K562 (cell line): ENCODE measurements around the gene CELSR2. TPM values are rescaled to one million over a fixed set of nuclear protein-coding genes. Genes with fewer than 3 reads are reported as not detected.

Experiments
- CSDE1 ChIP-seq, 2 experiments: fragments of 450-650 bp; IDR thresholded peaks; 2 replicates each; pipeline ENCODE4 v1.6.1; 2016; ENCODE audit warnings: mild to moderate bottlenecking in 1 of 2
- EP300 ChIP-seq: IDR thresholded peaks from 2 replicates; pipeline ENCODE4 v1.6.1; 2012; ENCODE audit warnings: low read length, improper control_type of control experiment
- ERF ChIP-seq: fragments of 450-650 bp; formaldehyde crosslinking; IDR thresholded peaks from 2 replicates; pipeline ENCODE4 v1.4.0; 2020; ENCODE audit warnings: mild to moderate bottlenecking, mixed read lengths
- ETS1 ChIP-seq: conservative IDR thresholded peaks from 2 replicates; pipeline ENCODE4 v1.6.1; 2011; ENCODE audit warnings: low read depth, mild to moderate bottlenecking, low read length; ENCODE audit not compliant: control insufficient read depth
- FOXK1 ChIP-seq: sonication (generic); formaldehyde crosslinking; IDR thresholded peaks from 2 replicates; pipeline ENCODE4 v1.8.0; 2022; ENCODE audit warnings: missing genetic modification reagents, mild to moderate bottlenecking, borderline replicate concordance
- HLTF ChIP-seq: fragments of 450-650 bp; IDR thresholded peaks from 2 replicates; pipeline ENCODE4 v1.6.1; 2016
- HSF4 ChIP-seq: fragments of 250-450 bp; sonication (Bioruptor Pico); IDR thresholded peaks from 2 replicates; pipeline ENCODE4 v2.1.2; 2022; ENCODE audit warnings: mild to moderate bottlenecking, moderate library complexity, borderline replicate concordance
- MTF1 ChIP-seq: fragments of 250-450 bp; sonication (Bioruptor Pico); IDR thresholded peaks from 2 replicates; pipeline ENCODE4 v1.9.0; 2021; ENCODE audit warnings: moderate library complexity, mild to moderate bottlenecking, inconsistent platforms, borderline replicate concordance
- PRMT5 ChIP-seq: sonication (generic); formaldehyde crosslinking; IDR thresholded peaks from 2 replicates; pipeline ENCODE4 v1.5.0; 2020; ENCODE audit warnings: missing genetic modification reagents
- ZKSCAN1 ChIP-seq: fragments of 150-350 bp; IDR thresholded peaks from 2 replicates; pipeline ENCODE4 v1.6.1; 2016; ENCODE audit warnings: low read depth, low read length
- ZNF146 ChIP-seq: IDR thresholded peaks from one replicate; pipeline ENCODE4 v1.6.1; 2018; ENCODE audit warnings: missing compliant biosample characterization; ENCODE audit not compliant: unreplicated experiment
- ZNF311 ChIP-seq: fragments of 250-450 bp; sonication (Bioruptor Pico); IDR thresholded peaks from 2 replicates; pipeline ENCODE4 v1.4.0; 2020; ENCODE audit warnings: mild to moderate bottlenecking, moderate library complexity
- ZNF431 ChIP-seq: sonication (generic); formaldehyde crosslinking; IDR thresholded peaks from 2 replicates; pipeline ENCODE4 v1.8.0; 2022; ENCODE audit warnings: mild to moderate bottlenecking, missing genetic modification reagents
- ZNF589 ChIP-seq: fragments of 200-800 bp; sonication (Bioruptor generic); IDR thresholded peaks from 2 replicates; pipeline ENCODE4 v1.6.1; 2016; ENCODE audit warnings: low read depth, missing genetic modification characterization, missing compliant biosample characterization
- ZNF780A ChIP-seq: fragments of 250-450 bp; sonication (Bioruptor Pico); IDR thresholded peaks from 2 replicates; pipeline ENCODE4 v1.5.0; 2021; ENCODE audit warnings: mild to moderate bottlenecking
- polyA plus RNA-seq, 8 experiments: library from polyadenylated mRNA; depleted of rRNA in 4 of 8; stranded (reverse) in 5 of 8; unstranded in 3 of 8; fragments of >200 nt; fragmentation: Nextera tagmentation in 2 of 8; fragmentation: Illumina TruSeq in 1 of 8; extraction: Ambion mirVana in 2 of 8; extraction: Trizol in 1 of 8; gene quantifications; 2 replicates each; pipeline versions ENCODE4 v1.2.1 to v1.2.3, GENCODE V29; 2011 to 2014; ENCODE audit warnings: inconsistent platforms in 1 of 8, missing spikeins in 1 of 8
- total RNA-seq, 7 experiments: library from RNA; depleted of rRNA in 6 of 7; stranded (reverse); fragments of >200 nt in 6 of 7; fragmentation: Illumina TruSeq in 2 of 7; extraction: Trizol in 2 of 7; gene quantifications; 2 replicates each; pipeline versions ENCODE4 v1.2.1 to v1.2.3, GENCODE V29; 2011 to 2021; ENCODE audit warnings: low replicate concordance in 1 of 7
- TF ChIP-seq, protein P1 (sequence below): fragments of 450-650 bp; IDR thresholded peaks from 2 replicates; pipeline ENCODE4 v1.7.0; 2016; ENCODE audit warnings: borderline replicate concordance
- TF ChIP-seq, protein P2 (sequence below): fragments of 250-450 bp; sonication (Bioruptor Pico); IDR thresholded peaks from 2 replicates; pipeline ENCODE4 v1.8.0; 2022; ENCODE audit warnings: inconsistent platforms
- TF ChIP-seq, protein P3 (sequence below): fragments of 250-450 bp; sonication (Bioruptor Pico); IDR thresholded peaks from 2 replicates; pipeline ENCODE4 v1.4.0; 2020

CELSR2 gene
- total and polyA plus RNA-seq, 9 of the 15 experiments (the other 6 are each of a cell fraction or from before 2014, with no cell fraction given): 0.31 to 21.9 (median 4.2) TPM

DNA sequence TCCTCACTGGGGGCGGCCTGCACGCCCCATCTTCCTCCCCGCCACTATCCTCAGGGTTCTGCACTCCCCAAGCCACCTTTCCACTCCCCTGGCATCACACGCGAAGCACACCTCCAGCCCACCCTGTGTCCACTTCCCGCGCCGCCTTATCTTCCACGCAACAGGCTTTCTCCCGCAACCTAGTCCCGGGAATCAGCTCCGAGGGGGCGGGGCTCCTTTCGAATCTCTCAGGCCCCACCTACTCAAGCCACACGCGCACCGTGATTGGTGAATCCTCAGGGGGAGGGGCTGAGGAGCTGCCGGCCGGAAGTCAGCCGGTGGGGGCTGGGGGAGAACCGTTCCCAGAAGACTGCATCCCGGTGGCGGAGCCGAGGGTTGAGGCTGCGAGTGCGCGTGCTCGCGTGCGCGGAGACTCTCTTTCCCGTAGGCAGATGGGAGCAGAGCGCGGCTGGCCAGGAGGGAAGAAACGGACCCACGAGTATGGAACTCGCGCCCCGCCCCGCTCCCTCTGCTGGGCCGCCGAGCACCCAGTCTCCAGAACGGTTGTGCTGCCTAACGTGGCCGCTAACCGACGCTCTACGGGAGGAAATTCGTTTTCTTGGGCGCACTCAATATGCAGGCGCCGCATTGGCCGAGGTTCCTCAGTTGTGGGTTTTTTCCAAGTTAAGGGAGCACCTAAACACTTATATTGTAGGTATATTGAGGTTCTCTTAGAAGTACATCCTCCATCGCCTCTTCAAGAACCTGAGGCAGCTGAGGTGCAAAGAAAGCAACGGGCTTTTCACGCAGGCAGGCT, 33.8 kb downstream of the CELSR2 start, which contains the start of gene PSRC1 (continued):
- TF ChIP-seq, protein P1, sequence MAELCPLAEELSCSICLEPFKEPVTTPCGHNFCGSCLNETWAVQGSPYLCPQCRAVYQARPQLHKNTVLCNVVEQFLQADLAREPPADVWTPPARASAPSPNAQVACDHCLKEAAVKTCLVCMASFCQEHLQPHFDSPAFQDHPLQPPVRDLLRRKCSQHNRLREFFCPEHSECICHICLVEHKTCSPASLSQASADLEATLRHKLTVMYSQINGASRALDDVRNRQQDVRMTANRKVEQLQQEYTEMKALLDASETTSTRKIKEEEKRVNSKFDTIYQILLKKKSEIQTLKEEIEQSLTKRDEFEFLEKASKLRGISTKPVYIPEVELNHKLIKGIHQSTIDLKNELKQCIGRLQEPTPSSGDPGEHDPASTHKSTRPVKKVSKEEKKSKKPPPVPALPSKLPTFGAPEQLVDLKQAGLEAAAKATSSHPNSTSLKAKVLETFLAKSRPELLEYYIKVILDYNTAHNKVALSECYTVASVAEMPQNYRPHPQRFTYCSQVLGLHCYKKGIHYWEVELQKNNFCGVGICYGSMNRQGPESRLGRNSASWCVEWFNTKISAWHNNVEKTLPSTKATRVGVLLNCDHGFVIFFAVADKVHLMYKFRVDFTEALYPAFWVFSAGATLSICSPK: no peak
- TF ChIP-seq HLTF (peak; percentile 95), ZNF311 (no peak), ZNF780A (CRISPR knock-in tag) (no peak), ZNF431 (CRISPR knock-in tag) (no peak; the same call in 1 of the 2 replicates), MTF1 (no peak), FOXK1 (CRISPR knock-in tag) (no peak), PRMT5 (CRISPR knock-in tag) (no peak), HSF4 (no peak), ZNF589 (CRISPR knock-in tag) (no peak), ZNF146 (CRISPR knock-in tag) (no peak), EP300 (no peak; the same call in none of the 2 replicates), ERF (CRISPR knock-in tag) (0 out of 2 replicates have a peak, but pooled peaks have one; percentile 16), ETS1 (peak; percentile 91), CSDE1 (IDR thresholded peaks at IDR 0.05) (no peak), ZKSCAN1 (no peak; the same call in 1 of the 2 replicates)
- TF ChIP-seq, protein P2, sequence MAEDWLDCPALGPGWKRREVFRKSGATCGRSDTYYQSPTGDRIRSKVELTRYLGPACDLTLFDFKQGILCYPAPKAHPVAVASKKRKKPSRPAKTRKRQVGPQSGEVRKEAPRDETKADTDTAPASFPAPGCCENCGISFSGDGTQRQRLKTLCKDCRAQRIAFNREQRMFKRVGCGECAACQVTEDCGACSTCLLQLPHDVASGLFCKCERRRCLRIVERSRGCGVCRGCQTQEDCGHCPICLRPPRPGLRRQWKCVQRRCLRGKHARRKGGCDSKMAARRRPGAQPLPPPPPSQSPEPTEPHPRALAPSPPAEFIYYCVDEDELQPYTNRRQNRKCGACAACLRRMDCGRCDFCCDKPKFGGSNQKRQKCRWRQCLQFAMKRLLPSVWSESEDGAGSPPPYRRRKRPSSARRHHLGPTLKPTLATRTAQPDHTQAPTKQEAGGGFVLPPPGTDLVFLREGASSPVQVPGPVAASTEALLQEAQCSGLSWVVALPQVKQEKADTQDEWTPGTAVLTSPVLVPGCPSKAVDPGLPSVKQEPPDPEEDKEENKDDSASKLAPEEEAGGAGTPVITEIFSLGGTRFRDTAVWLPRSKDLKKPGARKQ (CRISPR knock-in tag): no peak
- TF ChIP-seq, protein P3, sequence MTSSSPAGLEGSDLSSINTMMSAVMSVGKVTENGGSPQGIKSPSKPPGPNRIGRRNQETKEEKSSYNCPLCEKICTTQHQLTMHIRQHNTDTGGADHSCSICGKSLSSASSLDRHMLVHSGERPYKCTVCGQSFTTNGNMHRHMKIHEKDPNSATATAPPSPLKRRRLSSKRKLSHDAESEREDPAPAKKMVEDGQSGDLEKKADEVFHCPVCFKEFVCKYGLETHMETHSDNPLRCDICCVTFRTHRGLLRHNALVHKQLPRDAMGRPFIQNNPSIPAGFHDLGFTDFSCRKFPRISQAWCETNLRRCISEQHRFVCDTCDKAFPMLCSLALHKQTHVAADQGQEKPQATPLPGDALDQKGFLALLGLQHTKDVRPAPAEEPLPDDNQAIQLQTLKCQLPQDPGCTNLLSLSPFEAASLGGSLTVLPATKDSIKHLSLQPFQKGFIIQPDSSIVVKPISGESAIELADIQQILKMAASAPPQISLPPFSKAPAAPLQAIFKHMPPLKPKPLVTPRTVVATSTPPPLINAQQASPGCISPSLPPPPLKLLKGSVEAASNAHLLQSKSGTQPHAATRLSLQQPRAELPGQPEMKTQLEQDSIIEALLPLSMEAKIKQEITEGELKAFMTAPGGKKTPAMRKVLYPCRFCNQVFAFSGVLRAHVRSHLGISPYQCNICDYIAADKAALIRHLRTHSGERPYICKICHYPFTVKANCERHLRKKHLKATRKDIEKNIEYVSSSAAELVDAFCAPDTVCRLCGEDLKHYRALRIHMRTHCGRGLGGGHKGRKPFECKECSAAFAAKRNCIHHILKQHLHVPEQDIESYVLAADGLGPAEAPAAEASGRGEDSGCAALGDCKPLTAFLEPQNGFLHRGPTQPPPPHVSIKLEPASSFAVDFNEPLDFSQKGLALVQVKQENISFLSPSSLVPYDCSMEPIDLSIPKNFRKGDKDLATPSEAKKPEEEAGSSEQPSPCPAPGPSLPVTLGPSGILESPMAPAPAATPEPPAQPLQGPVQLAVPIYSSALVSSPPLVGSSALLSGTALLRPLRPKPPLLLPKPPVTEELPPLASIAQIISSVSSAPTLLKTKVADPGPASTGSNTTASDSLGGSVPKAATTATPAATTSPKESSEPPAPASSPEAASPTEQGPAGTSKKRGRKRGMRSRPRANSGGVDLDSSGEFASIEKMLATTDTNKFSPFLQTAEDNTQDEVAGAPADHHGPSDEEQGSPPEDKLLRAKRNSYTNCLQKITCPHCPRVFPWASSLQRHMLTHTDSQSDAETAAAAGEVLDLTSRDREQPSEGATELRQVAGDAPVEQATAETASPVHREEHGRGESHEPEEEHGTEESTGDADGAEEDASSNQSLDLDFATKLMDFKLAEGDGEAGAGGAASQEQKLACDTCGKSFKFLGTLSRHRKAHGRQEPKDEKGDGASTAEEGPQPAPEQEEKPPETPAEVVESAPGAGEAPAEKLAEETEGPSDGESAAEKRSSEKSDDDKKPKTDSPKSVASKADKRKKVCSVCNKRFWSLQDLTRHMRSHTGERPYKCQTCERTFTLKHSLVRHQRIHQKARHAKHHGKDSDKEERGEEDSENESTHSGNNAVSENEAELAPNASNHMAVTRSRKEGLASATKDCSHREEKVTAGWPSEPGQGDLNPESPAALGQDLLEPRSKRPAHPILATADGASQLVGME (CRISPR knock-in tag): peak; percentile 92
